HUES48 (cell line): Measurements from ENCODE around the gene TCF19.
"Not testable (repeated sequence)": the region's sequence is repeated elsewhere in the genome, so short reads cannot be mapped to it uniquely, and the experiment has no call there.

Experiments
- H3K27ac ChIP-seq: one replicate; pipeline ENCODE4 v1.7.0; 2013; ENCODE audit warnings: low read depth, low read length, inconsistent platforms
- H3K27me3 ChIP-seq: 2 replicates; pipeline ENCODE4 v1.6.1; 2013; ENCODE audit warnings: mild to moderate bottlenecking, low read length; ENCODE audit not compliant: control insufficient read depth, insufficient read depth
- H3K36me3 ChIP-seq: 2 replicates; pipeline ENCODE4 v1.6.1; 2013; ENCODE audit warnings: low read length; ENCODE audit not compliant: control insufficient read depth, insufficient read depth
- H3K4me1 ChIP-seq: 2 replicates; pipeline ENCODE4 v1.6.1; 2013; ENCODE audit warnings: mild to moderate bottlenecking, low read length; ENCODE audit not compliant: control insufficient read depth, insufficient read depth
- H3K4me3 ChIP-seq: 2 replicates; pipeline ENCODE4 v1.5.1; 2013; ENCODE audit warnings: mild to moderate bottlenecking, low read depth, low read length
- H3K9ac ChIP-seq: 2 replicates; pipeline ENCODE4 v1.6.1; 2013; ENCODE audit warnings: mild to moderate bottlenecking, low read depth, low read length, moderate library complexity
- H3K9me3 ChIP-seq: 2 replicates; pipeline ENCODE4 v1.6.1; 2013; ENCODE audit warnings: low read length; ENCODE audit not compliant: control insufficient read depth, insufficient read depth

TCF19 gene

DNA sequence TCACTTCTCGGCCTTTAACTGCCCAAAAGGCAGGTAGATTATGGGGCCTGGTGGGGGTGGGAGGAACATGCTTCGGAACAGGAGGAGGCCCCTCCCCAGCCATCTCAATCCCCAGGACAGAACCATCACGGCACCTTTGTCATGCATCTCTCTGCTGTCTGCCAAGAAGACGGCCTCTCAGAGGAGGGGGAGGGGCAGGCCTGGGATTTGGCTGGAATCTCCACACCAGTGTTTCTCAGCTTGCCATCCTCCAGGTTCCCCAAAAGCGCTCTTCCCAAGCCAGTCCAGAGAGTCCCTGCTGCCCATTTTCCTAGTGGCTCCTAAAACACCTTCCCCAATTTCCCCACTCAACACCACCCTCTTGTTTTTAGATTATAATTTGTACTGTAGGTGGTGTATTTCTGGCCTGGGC is 14.6 kb downstream of the TCF19 start:
- Histone ChIP-seq H3K36me3 (peaks cover 3% of the 10 kb centered on the region; the same call in 1 of the 2 replicates), H3K27me3 (no peaks in the 10 kb centered on the region), H3K4me3 (peak overlapping the region; percentile 61), H3K9ac (peak overlapping the region; percentile 81), H3K9me3 (no peaks in the 10 kb centered on the region), H3K27ac (peak overlapping the region; percentile 100), H3K4me1 (peaks cover 31% of the 10 kb centered on the region)

- Histone ChIP-seq H3K4me3 (peak overlapping the region; percentile 61), H3K9me3 (no peaks in the 10 kb centered on the region), H3K9ac (peak overlapping the region; percentile 39), H3K27ac (peak overlapping the region; percentile 100), H3K36me3 (peaks cover 2% of the 10 kb centered on the region; the same call in 1 of the 2 replicates), H3K4me1 (peaks cover 32% of the 10 kb centered on the region), H3K27me3 (no peaks in the 10 kb centered on the region)
These were observed 15.0 kb downstream of the TCF19 start for GRCh38 chr6:31173406-31173805.

GRCh38 chr6:31174378-31174777 is 16.0 kb downstream of the TCF19 start:
- H3K4me1 ChIP-seq = peaks cover 32% of the 10 kb centered on the region
- H3K9ac ChIP-seq = no peak overlapping the region
- no peaks in the 10 kb centered on the region for H3K27me3 ChIP-seq
- no peaks in the 10 kb centered on the region for H3K9me3 ChIP-seq
- H3K27ac ChIP-seq = peak overlapping the region; percentile 100
- H3K36me3 ChIP-seq = no peaks in the 10 kb centered on the region
- no peak overlapping the region for H3K4me3 ChIP-seq

DNA sequence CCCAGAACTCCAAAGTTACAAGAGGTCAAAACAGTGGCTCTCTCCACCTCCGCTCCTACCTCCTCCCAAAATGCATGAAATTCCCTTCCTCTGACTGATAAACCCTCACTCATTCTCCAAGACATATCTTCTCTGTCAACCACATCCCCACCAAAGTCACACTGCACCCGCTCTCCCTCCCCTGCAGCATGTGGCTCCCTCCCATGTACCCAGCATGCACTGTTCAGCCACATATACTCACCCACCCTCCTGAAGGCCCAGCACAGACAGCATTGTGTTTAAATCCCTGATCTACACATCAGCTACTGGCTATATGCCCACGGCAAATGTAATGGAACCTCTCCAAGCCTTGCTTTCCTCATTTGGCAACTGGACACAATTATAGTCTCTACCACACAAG is 17.6 kb downstream of the TCF19 start:
- H3K9me3 ChIP-seq = no peaks in the 10 kb centered on the region
- no peaks in the 10 kb centered on the region for H3K36me3 ChIP-seq
- no peak overlapping the region for H3K9ac ChIP-seq
- no peak overlapping the region for H3K4me3 ChIP-seq
- peaks cover 28% of the 10 kb centered on the region for H3K4me1 ChIP-seq
- no peaks in the 10 kb centered on the region for H3K27me3 ChIP-seq
- H3K27ac ChIP-seq = no peak overlapping the region

- Histone ChIP-seq H3K27me3 (no peaks in the 10 kb centered on the region), H3K27ac (no peak overlapping the region), H3K4me1 (peaks cover 21% of the 10 kb centered on the region), H3K9ac (no peak overlapping the region), H3K4me3 (no peak overlapping the region), H3K9me3 (no peaks in the 10 kb centered on the region), H3K36me3 (no peaks in the 10 kb centered on the region)
These were observed 20.0 kb downstream of the TCF19 start for GRCh38 chr6:31178143-31179041.

DNA sequence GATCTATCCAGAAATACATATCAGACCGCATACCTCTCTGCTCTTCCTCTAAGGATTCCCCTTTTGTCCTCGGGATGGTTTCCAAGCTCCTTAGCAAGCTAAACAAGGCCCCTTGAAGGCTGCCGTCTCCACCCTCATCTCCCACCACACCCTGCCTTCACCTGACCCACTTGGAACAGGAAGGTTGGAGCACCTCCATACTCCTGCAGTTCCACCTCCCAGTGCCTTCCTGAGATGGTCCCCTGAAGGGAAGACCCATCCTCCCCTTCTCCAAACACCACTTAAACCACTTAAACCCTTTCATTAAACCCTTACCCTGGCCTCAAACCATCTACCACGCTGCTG is 20.6 kb downstream of the TCF19 start:
- Histone ChIP-seq H3K27me3 (no peaks in the 10 kb centered on the region), H3K9me3 (no peaks in the 10 kb centered on the region), H3K9ac (no peak overlapping the region), H3K36me3 (no peaks in the 10 kb centered on the region), H3K4me1 (peaks cover 17% of the 10 kb centered on the region), H3K4me3 (no peak overlapping the region), H3K27ac (no peak overlapping the region)

- Histone ChIP-seq H3K9ac (no peak overlapping the region), H3K4me3 (no peak overlapping the region)
These were observed 21.5 kb downstream of the TCF19 start for GRCh38 chr6:31179896-31180295.

GRCh38 chr6:31180500-31180899 is 22.1 kb downstream of the TCF19 start:
- peaks cover 9% of the 10 kb centered on the region for H3K4me1 ChIP-seq
- no peaks in the 10 kb centered on the region for H3K9me3 ChIP-seq
- no peak overlapping the region for H3K4me3 ChIP-seq
- H3K36me3 ChIP-seq = no peaks in the 10 kb centered on the region
- H3K9ac ChIP-seq = no peak overlapping the region
- no peaks in the 10 kb centered on the region for H3K27me3 ChIP-seq
- no peak overlapping the region for H3K27ac ChIP-seq

More at GRCh38 chr6:31179896-31180295, 21.5 kb downstream of the TCF19 start:
- no peaks in the 10 kb centered on the region for H3K9me3 ChIP-seq
- peaks cover 12% of the 10 kb centered on the region for H3K4me1 ChIP-seq
- no peaks in the 10 kb centered on the region for H3K36me3 ChIP-seq
- H3K27me3 ChIP-seq = no peaks in the 10 kb centered on the region
- no peak overlapping the region for H3K27ac ChIP-seq

DNA sequence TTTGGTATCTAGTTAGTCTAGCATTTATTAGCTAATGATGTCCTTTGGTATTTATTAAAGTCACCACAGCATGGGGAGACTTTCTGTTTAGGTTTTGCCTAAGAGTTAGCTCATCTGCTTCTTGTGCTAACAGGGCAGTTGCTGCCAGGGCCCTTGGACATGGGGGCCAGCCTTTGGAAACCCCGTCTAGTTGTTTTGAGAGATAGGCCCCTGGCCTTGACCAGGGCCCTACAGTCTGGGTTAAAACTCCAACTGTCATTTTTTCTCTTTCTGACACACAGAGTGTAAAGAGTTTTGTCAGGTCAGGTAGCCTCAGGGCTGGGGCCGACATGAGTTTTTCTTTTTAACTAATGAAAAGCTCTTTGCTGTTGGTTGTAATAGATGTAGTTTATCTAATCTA is 24.9 kb downstream of the TCF19 start:
- not testable (repeated sequence) for H3K27ac ChIP-seq

DNA sequence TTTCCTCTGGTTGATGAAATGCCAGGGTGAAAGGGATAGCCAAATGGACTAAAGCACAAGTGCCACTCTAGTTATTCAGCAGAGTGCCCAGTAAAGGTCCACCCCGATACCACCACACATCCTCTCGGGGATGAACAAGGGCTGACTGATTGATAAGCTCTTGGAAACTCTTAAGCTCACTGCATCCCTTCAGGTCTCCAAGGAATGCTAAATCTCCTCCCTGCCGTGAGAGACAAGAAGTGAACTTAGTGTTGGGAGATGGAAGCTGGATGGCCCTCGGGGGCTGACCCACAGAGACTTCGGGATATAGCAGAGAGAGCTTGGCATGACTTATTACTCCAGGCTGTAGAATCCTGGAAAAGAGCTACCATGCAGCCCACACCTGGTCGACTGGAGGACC is 25.5 kb downstream of the TCF19 start:
- not testable (repeated sequence) for H3K36me3 ChIP-seq, H3K9me3 ChIP-seq, H3K27me3 ChIP-seq, H3K27ac ChIP-seq, H3K4me1 ChIP-seq, H3K9ac ChIP-seq, H3K4me3 ChIP-seq

More for the DNA sequence above, 24.9 kb downstream of the TCF19 start:
- H3K4me3 ChIP-seq, H3K4me1 ChIP-seq, H3K27me3 ChIP-seq, H3K36me3 ChIP-seq, H3K9me3 ChIP-seq, H3K9ac ChIP-seq: not testable (repeated sequence)

DNA sequence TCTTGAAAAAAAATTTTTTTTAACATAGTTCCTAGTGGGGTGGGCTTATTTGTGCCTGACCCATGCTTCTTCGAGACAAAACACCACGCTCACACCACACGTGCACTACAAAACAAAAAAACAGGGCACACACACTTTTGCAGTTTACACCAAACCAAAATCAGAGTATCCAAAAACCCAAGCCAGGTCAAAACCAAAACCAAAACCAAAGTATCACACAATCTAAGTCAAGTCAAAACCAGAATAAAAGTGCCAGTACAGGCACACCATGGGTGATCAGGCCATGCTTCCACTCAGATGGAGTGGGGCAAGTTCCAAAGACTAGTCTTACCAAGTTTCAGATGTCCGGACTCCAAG is 27.3 kb downstream of the TCF19 start:
- H3K9me3 ChIP-seq, H3K4me1 ChIP-seq, H3K27ac ChIP-seq, H3K27me3 ChIP-seq, H3K36me3 ChIP-seq, H3K9ac ChIP-seq, H3K4me3 ChIP-seq: not testable (repeated sequence)
